Measurements from ENCODE around the gene PRSS27. TPM values are rescaled to one million over a fixed set of nuclear protein-coding genes. Genes with fewer than 3 reads are reported as not detected.

Gene PRSS27
- total RNA-seq, 1 donor from 2014 or later: 3.1 TPM

DNA sequence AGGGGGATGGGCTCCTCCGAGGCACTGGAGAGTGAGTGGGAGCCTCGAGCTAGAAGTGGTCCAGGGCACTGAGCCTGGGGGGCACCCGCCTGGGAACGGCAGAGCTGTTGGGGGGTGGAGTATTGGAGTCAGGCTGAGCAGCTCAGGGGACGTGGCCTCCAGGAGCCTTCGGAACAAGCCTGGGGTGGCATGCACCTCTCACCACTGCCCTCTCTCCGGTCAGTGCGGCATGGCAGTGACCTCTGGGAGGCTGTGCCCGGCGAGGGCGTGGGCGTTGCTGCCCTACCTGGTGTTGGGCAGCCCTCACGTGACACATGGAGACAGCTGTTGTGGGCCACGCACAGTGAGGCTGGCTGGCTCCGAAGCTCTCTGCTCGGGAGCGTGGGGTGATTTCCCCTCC, 13.9 kb downstream of the PRSS27 start:
- no peak for DNase-seq (ENCODE audit: low spot score)
- H3K4me1 Mint-ChIP-seq (ENCODE audit: low read depth): no peaks in the 10 kb centered on the region
- TF ChIP-seq, protein P1, sequence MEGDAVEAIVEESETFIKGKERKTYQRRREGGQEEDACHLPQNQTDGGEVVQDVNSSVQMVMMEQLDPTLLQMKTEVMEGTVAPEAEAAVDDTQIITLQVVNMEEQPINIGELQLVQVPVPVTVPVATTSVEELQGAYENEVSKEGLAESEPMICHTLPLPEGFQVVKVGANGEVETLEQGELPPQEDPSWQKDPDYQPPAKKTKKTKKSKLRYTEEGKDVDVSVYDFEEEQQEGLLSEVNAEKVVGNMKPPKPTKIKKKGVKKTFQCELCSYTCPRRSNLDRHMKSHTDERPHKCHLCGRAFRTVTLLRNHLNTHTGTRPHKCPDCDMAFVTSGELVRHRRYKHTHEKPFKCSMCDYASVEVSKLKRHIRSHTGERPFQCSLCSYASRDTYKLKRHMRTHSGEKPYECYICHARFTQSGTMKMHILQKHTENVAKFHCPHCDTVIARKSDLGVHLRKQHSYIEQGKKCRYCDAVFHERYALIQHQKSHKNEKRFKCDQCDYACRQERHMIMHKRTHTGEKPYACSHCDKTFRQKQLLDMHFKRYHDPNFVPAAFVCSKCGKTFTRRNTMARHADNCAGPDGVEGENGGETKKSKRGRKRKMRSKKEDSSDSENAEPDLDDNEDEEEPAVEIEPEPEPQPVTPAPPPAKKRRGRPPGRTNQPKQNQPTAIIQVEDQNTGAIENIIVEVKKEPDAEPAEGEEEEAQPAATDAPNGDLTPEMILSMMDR (IDR thresholded peaks at IDR 0.05): no peak
- peaks cover 6% of the 10 kb centered on the region for H3K36me3 Mint-ChIP-seq (ENCODE audit: low read depth)
- no peak overlapping the region for H3K27ac Mint-ChIP-seq (ENCODE audit: unreplicated experiment)
- H3K27me3 Mint-ChIP-seq (ENCODE audit: low read depth): no peaks in the 10 kb centered on the region
- no peaks in the 10 kb centered on the region for H3K9me3 Mint-ChIP-seq (ENCODE audit: low read depth)
- no peak overlapping the region for H3K4me3 Mint-ChIP-seq (ENCODE audit: unreplicated experiment)

DNA sequence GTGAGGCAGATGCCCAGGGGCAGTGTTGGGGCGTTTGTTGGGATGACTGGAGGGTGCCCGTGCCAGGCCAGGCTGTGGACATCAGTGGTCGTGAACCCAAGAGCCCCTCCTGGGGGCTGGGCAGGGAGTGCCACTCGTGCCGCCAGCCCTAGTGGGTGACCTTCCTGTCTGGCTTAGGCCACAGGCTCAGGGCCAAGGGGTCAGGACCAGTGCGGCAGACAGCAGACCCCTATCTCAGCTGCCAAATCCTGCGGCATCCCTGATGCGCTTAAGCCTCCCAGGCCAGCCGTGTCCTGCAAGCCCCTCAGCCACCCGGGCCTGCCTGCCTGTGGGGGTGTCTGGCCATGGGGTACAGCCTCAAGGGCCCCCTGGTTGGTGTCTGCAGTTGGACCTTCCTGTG, 14.7 kb downstream of the PRSS27 start:
- peaks cover 6% of the 10 kb centered on the region for H3K36me3 Mint-ChIP-seq (ENCODE audit: low read depth)
- H3K4me1 Mint-ChIP-seq (ENCODE audit: low read depth): no peaks in the 10 kb centered on the region
- H3K27ac Mint-ChIP-seq (ENCODE audit: unreplicated experiment): no peak overlapping the region
- H3K4me3 Mint-ChIP-seq (ENCODE audit: unreplicated experiment): no peak overlapping the region
- no peaks in the 10 kb centered on the region for H3K9me3 Mint-ChIP-seq (ENCODE audit: low read depth)
- no peaks in the 10 kb centered on the region for H3K27me3 Mint-ChIP-seq (ENCODE audit: low read depth)
- TF ChIP-seq, protein P1 (IDR thresholded peaks at IDR 0.05): no peak
- DNase-seq (ENCODE audit: low spot score): no peak

DNA sequence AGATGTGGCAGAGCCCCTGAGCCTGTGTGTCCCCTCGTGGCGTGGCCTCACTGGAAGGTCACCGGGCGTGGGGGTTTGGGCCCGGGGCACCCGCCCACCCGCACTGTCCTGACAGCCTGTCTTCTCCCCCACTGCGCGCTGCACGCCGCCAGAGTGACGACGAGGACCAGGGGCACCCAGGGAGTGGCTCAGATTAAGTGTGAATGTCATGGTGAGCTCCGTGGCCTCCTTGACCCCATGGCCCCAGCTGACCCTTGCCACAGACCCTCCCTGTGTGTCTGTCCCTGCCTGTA, 15.1 kb downstream of the PRSS27 start:
- peaks cover 6% of the 10 kb centered on the region for H3K36me3 Mint-ChIP-seq (ENCODE audit: low read depth)
- TF ChIP-seq, protein P1 (IDR thresholded peaks at IDR 0.05): no peak

DNA sequence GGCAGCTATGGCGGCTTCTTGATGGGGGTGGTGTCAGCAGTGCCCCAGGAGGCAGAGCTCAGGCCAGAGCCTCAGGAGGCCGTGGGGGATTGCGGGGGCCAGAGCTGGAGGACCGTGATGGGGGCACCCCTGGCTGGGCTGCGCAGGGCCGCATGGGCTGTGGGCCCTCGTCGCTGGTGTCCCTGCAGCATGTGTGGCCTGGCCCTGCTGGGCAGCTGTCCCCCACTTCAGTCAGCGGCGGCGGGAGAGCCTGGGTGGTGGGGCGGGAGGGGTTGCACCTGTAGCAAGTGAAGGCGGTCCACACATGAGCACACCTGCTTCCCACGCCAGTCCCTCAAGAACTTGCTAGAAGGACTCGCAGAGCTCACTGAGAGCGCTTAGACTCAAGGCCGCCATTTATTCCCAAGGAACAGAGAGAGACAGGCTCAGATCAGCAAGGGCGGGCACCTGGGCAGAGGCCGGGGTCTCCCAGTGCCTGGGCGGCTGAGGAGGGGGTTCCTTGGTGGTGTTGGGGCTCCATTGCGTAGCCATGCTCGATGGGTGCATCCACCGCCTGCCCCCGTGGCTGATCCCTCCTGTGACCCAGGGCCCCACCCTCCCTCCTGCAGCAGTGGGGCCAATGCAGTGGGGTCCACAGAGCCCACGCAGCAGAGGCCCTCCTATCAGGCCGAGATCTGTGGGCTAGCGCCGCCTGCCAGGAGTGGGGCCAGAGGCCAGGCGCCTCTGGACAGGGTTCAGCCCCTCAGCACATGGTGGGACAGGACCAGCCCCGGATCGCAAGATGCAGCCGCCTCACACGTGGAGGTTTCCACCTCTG, 15.7 kb downstream of the PRSS27 start:
- H3K4me3 Mint-ChIP-seq (ENCODE audit: unreplicated experiment): no peak overlapping the region
- no peak for DNase-seq (ENCODE audit: low spot score)
- no peaks in the 10 kb centered on the region for H3K27me3 Mint-ChIP-seq (ENCODE audit: low read depth)
- no peaks in the 10 kb centered on the region for H3K4me1 Mint-ChIP-seq (ENCODE audit: low read depth)
- H3K36me3 Mint-ChIP-seq (ENCODE audit: low read depth): peaks cover 7% of the 10 kb centered on the region
- H3K9me3 Mint-ChIP-seq (ENCODE audit: low read depth): no peaks in the 10 kb centered on the region
- TF ChIP-seq, protein P1 (IDR thresholded peaks at IDR 0.05): no peak
- no peak overlapping the region for H3K27ac Mint-ChIP-seq (ENCODE audit: unreplicated experiment)

More for the DNA sequence above, 15.1 kb downstream of the PRSS27 start:
- Mint-ChIP-seq H3K27ac (ENCODE audit: unreplicated experiment) (no peak overlapping the region), H3K9me3 (ENCODE audit: low read depth) (no peaks in the 10 kb centered on the region), H3K4me3 (ENCODE audit: unreplicated experiment) (no peak overlapping the region), H3K27me3 (ENCODE audit: low read depth) (no peaks in the 10 kb centered on the region), H3K4me1 (ENCODE audit: low read depth) (no peaks in the 10 kb centered on the region)
- no peak for DNase-seq (ENCODE audit: low spot score)

DNA sequence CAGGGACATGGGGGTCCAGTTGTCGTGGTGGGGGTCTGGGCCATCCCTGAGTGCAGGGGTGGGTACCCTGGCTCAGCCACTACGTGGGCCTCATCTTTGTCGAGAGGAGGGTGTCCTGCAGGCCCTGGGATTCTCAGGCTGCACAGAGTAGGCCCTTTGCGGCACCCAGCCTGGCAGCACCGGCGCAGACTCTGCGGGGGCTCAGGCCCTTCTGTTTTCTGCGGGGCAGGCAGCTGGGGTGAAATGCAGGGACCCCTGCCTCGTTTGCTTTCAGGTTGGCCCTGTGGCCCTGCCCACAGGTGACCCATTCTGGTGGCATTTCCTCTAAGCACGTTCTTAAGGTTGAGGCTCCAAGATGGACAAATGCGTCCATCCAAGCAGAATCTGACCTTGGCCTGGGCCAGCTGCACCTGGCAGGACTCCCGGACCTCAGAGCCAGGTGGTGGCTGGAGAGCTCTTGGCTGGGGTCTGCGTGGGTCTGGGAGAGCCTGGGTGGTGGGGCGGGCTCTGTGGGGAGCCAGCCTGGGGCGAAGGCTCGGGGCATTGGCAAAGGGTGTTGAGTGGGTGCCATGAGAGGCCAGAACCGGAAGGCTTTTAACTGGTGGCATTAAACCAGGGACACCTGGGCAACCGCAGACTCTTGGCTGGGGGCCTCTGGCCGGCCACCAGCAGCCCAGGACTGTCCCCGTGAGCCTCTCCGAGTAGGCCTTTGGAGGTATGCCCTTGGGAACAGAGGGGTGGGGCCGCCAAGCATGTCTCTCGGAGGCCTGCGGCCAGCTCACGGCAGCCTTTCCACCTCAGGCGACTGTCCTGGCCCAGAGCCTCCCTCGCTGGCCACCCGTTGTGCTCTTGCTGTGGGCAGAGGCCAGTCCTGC, 16.9 kb downstream of the PRSS27 start:
- Mint-ChIP-seq H3K27me3 (ENCODE audit: low read depth) (no peaks in the 10 kb centered on the region), H3K4me1 (ENCODE audit: low read depth) (no peaks in the 10 kb centered on the region), H3K27ac (ENCODE audit: unreplicated experiment) (no peak overlapping the region), H3K9me3 (ENCODE audit: low read depth) (no peaks in the 10 kb centered on the region), H3K36me3 (ENCODE audit: low read depth) (peaks cover 7% of the 10 kb centered on the region), H3K4me3 (ENCODE audit: unreplicated experiment) (no peak overlapping the region)
- DNase-seq (ENCODE audit: low spot score): peak; percentile 69
- TF ChIP-seq, protein P1 (IDR thresholded peaks at IDR 0.05): no peak
